ENCODE data around the gene CREB1.

Gene CREB1

DNA sequence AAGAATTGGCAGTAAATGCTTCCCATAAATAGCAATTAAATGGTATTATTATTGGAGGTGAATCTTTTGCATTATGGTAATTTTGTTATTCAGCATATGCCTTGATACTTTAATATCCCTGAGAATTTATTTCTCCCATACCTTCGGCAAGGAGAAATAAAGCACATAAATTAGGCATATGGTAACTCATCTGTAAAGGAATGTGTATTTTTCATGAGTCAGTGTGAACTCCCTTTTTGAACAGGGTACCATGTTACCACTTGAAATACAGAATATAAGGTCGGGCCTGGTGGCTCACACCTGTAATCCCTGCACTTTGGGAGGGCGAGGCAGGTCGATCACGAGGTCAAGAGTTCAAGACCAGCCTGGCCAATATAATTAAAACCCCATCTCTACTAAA lies 77.1 kb downstream of the CREB1 start:
- TF ChIP-seq, protein P1, sequence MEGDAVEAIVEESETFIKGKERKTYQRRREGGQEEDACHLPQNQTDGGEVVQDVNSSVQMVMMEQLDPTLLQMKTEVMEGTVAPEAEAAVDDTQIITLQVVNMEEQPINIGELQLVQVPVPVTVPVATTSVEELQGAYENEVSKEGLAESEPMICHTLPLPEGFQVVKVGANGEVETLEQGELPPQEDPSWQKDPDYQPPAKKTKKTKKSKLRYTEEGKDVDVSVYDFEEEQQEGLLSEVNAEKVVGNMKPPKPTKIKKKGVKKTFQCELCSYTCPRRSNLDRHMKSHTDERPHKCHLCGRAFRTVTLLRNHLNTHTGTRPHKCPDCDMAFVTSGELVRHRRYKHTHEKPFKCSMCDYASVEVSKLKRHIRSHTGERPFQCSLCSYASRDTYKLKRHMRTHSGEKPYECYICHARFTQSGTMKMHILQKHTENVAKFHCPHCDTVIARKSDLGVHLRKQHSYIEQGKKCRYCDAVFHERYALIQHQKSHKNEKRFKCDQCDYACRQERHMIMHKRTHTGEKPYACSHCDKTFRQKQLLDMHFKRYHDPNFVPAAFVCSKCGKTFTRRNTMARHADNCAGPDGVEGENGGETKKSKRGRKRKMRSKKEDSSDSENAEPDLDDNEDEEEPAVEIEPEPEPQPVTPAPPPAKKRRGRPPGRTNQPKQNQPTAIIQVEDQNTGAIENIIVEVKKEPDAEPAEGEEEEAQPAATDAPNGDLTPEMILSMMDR (IDR thresholded peaks at IDR 0.05; ENCODE audit: extremely low read depth, missing control alignments) = no peak
- DNase-seq (ENCODE audit: low spot score) = no peak

DNA sequence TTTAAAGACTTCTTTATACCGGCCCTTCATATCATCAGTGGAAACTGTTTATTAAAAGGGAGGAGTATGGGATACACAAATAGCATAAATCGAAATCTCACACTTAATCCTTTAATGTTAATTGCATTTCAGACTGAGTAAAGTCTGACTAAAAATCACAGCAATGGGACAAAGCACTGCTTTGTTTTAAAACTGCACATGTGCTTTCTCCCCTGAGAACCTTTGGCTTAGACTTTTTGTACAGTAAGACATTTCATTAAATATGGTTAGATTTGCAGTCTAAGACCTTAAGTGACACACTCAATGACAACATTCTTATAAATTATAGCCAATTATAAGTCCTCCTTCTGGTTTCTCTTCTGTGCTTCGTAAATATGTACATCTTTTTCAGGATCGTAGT lies 83.0 kb downstream of the CREB1 start:
- no peak for DNase-seq (ENCODE audit: low spot score)
- TF ChIP-seq, protein P1 (IDR thresholded peaks at IDR 0.05; ENCODE audit: extremely low read depth, missing control alignments) = no peak

DNA sequence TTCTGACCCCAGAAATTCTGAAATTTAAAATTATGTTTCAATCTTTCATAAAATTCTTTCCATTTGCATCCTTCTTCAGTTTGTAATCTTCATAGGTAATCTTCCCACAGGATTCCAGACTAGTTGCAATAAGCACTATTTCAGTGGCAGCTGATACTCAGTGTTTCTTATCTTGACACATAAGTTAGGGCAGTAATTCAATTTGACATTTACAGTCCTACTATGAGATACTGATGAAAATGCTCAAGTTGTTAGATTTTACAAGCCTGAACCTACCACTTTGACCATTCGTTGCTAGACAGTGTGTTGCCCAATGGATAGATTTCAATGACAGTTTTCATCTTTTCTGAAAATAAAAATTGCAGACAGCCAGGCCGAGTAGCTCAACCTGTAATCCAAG lies 85.1 kb downstream of the CREB1 start:
- no peak for DNase-seq (ENCODE audit: low spot score)
- TF ChIP-seq, protein P1 (IDR thresholded peaks at IDR 0.05; ENCODE audit: extremely low read depth, missing control alignments) = no peak

DNA sequence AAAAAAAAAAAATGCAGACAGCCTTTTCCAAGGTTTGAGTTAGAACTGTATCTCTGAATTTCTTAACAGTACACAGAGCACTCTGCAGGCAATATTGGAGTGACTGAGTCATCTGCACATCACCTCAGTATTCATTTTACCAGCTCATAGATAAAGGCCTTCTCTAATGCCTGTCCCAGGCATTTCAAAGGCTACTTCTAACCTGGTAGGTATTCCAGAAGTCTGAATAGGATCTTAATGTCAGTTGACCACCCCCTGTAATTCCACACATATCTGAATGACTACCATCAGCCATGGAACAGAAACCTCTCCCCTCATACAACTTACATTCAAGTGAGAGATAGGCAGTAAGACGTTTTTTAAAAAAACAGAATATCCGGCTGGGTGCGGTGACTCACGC lies 86.4 kb downstream of the CREB1 start:
- DNase-seq (ENCODE audit: low spot score) = no peak
- TF ChIP-seq, protein P1 (IDR thresholded peaks at IDR 0.05; ENCODE audit: extremely low read depth, missing control alignments) = no peak

DNA sequence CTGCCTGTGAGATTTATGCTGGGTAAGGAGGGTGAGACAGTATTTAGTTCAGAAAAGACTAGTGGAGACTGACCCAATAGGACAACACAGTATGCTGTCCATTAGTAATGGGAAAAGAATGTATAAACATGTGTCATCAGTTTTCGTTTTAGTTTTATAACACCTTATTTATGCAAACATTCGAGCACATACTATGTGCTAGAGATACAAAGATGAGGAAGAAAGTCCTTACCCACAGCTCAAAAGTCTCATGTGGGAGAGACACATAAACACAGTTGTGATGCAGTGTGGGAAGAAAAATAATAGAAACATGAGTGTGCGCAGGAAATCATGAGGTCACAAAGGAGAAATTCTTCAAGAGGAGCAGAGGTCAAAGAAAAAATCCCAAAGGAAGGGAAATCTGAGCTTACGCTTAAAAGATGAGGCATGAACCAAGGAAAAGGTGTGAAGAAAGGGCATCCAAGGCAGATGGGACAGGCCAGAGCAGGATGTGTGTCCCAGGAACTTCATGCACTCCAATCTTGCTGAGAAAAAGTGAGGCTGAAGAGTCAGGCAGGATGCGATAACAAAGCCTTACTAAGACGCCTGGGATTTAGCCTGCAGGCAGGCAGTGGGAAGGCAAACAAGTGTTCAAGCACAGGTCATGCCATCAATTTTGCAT lies 87.4 kb downstream of the CREB1 start:
- no peak for DNase-seq (ENCODE audit: low spot score)
- TF ChIP-seq, protein P1 (IDR thresholded peaks at IDR 0.05; ENCODE audit: extremely low read depth, missing control alignments) = no peak

DNA sequence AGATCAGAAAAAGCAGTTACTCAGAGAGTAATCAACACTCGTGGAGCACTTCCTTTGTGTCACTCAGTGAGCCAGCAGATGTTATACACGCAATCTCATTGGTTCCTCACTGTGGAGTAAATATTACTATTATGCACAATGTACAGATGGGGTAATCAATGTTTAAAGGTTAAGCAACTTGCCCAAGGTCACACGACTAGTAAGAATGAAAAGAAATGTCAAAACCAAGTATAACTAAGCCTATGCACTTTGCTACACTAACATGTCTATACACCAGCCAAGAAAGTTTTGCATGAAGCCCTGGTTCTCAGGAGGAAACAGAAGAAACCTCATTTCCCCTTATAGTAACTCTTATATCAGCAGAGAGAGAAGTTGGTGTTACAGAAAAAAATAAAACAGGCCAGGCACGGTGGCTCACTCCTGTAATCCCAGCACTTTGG lies 90.0 kb downstream of the CREB1 start:
- TF ChIP-seq, protein P1 (IDR thresholded peaks at IDR 0.05; ENCODE audit: extremely low read depth, missing control alignments) = no peak
- DNase-seq (ENCODE audit: low spot score) = peak; percentile 44

DNA sequence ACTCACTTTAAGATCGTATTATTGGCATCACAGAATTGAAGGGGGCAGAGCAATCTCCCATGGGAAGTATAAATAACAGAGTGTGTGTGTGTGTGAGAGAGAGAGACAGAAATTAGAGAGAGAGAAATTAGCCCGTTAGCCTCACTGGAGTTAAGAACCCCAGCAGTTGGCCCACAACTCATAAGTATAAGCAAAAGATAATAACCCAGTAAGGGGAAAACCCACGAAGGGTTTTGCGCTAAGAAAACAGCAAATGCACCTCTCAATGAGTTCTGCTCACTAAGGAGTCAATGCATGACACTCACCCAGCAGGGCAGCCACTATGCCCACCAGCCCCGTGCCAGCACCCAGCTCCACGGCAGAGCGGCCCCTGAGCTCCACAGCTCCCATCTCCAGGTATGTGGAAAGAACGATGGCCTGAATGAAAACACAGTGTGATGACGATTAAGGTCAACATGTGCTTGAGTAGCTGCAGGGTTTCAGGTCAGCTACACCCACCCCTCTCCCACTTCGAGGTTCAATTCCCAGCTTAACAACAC lies 91.8 kb downstream of the CREB1 start:
- DNase-seq (ENCODE audit: low spot score) = peak; percentile 29
- TF ChIP-seq, protein P1 (IDR thresholded peaks at IDR 0.05; ENCODE audit: extremely low read depth, missing control alignments) = no peak

Data from GM20000 (cell line).